Activated CD4-positive, alpha-beta memory T cell treated with anti-CD3 and anti-CD28 coated beads for 36 hours (primary cell): Measurements from ENCODE around the gene RAB18. TPM values are rescaled to one million over a fixed set of nuclear protein-coding genes. Genes with fewer than 3 reads are reported as not detected.

Source experiments
- CTCF ChIA-PET: fragments of 350-600 bp; sonication (Branson Sonifier 250); formaldehyde crosslinking; loops from one replicate; lab custom pipeline; 2021; ENCODE audit warnings: antibody characterized with exemption, inconsistent platforms; lab: Charles Lee
- POLR2A ChIA-PET: fragments of 350-600 bp; sonication (Branson Sonifier 250); formaldehyde crosslinking; loops from one replicate; lab custom pipeline; 2021; ENCODE audit warnings: antibody characterized with exemption; lab: Charles Lee
- DNase-seq: peaks from one replicate; pipeline ENCODE4 v3.0.0-alpha.2; 2020
- H3K27ac Mint-ChIP-seq: one replicate; pipeline ENCODE4 v1.8.0; 2021; ENCODE audit warnings: mixed read lengths
- H3K27me3 Mint-ChIP-seq: one replicate; pipeline ENCODE4 v1.8.0; 2021; ENCODE audit warnings: mixed read lengths
- H3K36me3 Mint-ChIP-seq: one replicate; pipeline ENCODE4 v1.8.0; 2021; ENCODE audit warnings: mixed read lengths
- H3K4me1 Mint-ChIP-seq: one replicate; pipeline ENCODE4 v1.8.0; 2021; ENCODE audit warnings: low read depth, mixed read lengths
- H3K4me3 Mint-ChIP-seq: one replicate; pipeline ENCODE4 v1.8.0; 2021; ENCODE audit warnings: mild to moderate bottlenecking, mixed read lengths
- H3K9me3 Mint-ChIP-seq: one replicate; pipeline ENCODE4 v1.8.0; 2021; ENCODE audit warnings: mixed read lengths
- intact Hi-C: fragments of 100-400 bp; cut with micrococcal nuclease; formaldehyde crosslinking; loops from one replicate; pipeline ENCODE4 v1.15.1; 2023
- total RNA-seq, 2 experiments: library from RNA; stranded (reverse); gene quantifications; one replicate each; pipeline ENCODE4 v1.2.3, GENCODE V29; 2021

The RAB18 gene
- total RNA-seq, 2 experiments from 2014 or later = 51.7 to 54.0 TPM

DNA sequence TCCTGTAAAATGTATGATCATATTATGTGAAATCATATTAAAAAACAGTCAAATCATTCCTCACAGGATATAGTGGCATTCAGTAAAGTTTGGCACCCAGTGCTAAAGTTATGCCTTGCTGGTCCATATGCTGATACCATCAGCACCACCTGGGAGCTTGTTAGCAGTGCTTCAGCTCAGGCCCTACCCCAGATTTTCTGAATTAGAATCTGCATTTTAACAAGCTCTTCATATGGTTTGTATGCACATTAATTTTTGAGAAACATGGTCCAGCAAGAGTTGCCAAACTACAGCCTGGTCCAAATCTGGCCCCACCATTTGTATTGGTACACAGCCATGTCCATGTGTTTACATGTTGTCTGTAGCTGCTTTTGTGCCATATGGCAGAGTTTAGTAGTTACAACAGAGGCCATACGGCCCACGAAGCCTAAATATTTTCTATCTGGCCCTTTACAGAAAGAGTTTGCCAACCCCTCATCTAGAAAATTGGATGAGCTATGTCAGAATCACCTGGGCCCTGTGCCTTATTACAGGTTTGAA, 30.1 kb downstream of the RAB18 start:
- Mint-ChIP-seq H3K9me3 (no peaks in the 10 kb centered on the region), H3K4me3 (no peak overlapping the region), H3K27ac (no peak overlapping the region), H3K27me3 (no peaks in the 10 kb centered on the region), H3K36me3 (peaks cover 19% of the 10 kb centered on the region), H3K4me1 (peaks cover 25% of the 10 kb centered on the region)
- ChIA-PET POLR2A (no interaction called here), CTCF (no interaction called here)
- intact Hi-C loops = loop anchor here (5.0 kb wide), 1 partner anchor 683 kb away; no protein-coding TSS in a partner anchor
- DNase-seq = no peak

DNA sequence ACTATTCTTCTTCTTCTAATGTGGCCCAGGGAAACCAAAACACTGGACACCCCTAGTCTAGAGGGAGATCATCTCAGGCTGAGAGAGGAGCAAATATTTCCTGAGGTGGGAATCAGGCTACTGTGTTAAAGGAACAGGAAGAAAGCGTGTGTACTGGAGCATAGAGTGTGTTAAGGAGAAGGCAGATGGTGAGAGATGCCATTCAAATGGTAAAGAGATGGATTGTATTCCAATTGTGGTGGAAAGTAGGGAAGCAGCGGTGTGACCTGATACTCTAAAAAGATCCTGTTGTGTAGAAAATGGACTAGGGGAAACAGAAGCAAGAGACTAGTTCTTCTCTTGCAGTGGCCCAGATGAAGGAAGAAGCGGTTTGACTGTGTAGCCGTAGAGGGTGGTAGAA, 31.2 kb downstream of the RAB18 start:
- intact Hi-C loops = no loop called here
- peaks cover 14% of the 10 kb centered on the region for H3K4me1 Mint-ChIP-seq
- H3K27ac Mint-ChIP-seq = no peak overlapping the region
- H3K36me3 Mint-ChIP-seq = peaks cover 19% of the 10 kb centered on the region
- no peak for DNase-seq
- H3K9me3 Mint-ChIP-seq = no peaks in the 10 kb centered on the region
- H3K4me3 Mint-ChIP-seq = no peak overlapping the region
- H3K27me3 Mint-ChIP-seq = no peaks in the 10 kb centered on the region
- POLR2A ChIA-PET = no interaction called here
- CTCF ChIA-PET = no interaction called here

DNA sequence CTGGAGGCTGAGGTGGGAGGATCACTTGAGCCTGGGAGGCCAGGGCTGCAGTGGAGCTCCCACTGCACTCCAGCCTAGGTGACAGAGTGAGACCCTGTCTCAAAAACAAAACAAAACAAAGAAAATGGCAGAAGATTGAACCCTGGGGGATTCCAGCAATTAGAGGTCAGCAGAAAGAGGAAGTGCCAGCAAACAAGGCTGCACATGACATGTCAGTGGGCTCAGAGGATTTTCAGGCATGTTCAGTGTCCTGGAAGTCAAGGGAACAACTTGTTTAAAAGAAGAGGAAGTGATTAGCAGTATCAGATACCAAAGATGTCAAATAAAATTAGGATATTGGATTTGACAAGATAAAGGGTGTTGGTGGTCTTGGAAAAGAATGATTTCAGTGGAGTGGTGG, 32.3 kb downstream of the RAB18 start:
- Mint-ChIP-seq H3K27me3 (no peaks in the 10 kb centered on the region), H3K4me3 (no peak overlapping the region), H3K27ac (no peak overlapping the region), H3K9me3 (no peaks in the 10 kb centered on the region), H3K4me1 (peaks cover 13% of the 10 kb centered on the region), H3K36me3 (peaks cover 20% of the 10 kb centered on the region)
- POLR2A ChIA-PET = no interaction called here
- CTCF ChIA-PET = no interaction called here
- intact Hi-C loops = no loop called here
- DNase-seq = no peak

DNA sequence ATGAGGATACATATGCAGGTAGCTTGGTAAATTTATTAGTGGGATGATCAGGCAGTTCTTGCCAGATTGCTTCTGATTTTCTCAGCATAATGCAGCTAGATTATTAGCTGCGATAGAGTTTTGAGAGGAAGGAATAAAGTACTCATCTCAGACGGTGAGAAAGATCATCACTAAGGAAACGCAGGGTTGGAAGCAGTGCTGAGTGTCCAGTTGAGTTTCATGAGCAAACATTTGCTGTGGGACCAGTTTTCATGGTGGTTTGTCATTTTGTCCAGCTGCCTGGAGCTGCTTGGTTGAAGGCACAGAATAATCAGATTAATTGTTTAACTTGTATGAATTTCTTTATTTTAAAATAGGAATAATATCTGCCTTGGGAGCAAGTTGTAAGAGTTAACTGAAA, 33.1 kb downstream of the RAB18 start:
- intact Hi-C loops = no loop called here
- POLR2A ChIA-PET = interaction anchor here (0.7 kb wide), 1 partner anchor 883 kb away, joined by 3 read pairs; no protein-coding TSS in a partner anchor
- H3K27ac Mint-ChIP-seq = no peak overlapping the region

DNA sequence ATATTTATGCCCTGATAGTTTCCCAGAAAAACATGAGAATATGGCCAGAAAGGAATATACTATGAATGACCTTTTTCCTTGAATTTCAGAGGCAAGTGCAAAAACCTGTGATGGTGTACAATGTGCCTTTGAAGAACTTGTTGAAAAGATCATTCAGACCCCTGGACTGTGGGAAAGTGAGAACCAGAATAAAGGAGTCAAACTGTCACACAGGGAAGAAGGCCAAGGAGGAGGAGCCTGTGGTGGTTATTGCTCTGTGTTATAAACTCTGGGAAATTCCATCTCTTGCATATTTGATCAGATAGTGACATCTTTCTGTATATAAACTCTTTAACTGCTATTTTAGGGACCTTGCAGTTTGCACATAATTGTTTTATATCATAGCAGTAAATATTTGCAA, 33.7 kb downstream of the RAB18 start:
- CTCF ChIA-PET = interaction anchor here (0.9 kb wide), 1 partner anchor 11 kb away, joined by 3 read pairs; no protein-coding TSS in a partner anchor

More for the DNA sequence above, 33.1 kb downstream of the RAB18 start:
- H3K27me3 Mint-ChIP-seq = no peaks in the 10 kb centered on the region
- DNase-seq = no peak
- peaks cover 16% of the 10 kb centered on the region for H3K4me1 Mint-ChIP-seq
- CTCF ChIA-PET = interaction anchor here (0.9 kb wide), 1 partner anchor 12 kb away, joined by 3 read pairs; no protein-coding TSS in a partner anchor
- no peak overlapping the region for H3K4me3 Mint-ChIP-seq
- no peaks in the 10 kb centered on the region for H3K9me3 Mint-ChIP-seq
- H3K36me3 Mint-ChIP-seq = peaks cover 18% of the 10 kb centered on the region

DNA sequence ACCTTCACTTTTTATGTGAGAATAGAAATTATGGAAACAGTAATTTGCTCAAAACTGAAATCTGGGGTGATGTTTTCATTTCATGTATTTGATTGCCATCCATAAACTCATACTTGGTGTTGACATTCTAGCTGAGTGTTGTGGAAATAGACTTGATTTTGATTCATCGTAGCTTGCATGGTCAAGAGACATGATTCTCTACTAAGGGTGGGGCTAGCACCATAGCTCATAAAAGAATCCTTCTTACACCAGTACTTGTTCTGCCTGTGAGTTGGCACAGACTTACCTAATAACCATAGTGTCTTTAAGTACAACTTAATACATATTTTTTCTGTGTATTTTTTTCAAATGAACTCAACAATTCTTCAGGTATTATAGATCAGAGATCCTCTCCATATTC, 36.6 kb downstream of the RAB18 start:
- Mint-ChIP-seq H3K9me3 (no peaks in the 10 kb centered on the region), H3K27me3 (no peaks in the 10 kb centered on the region), H3K4me1 (peaks cover 16% of the 10 kb centered on the region), H3K4me3 (no peak overlapping the region), H3K27ac (no peak overlapping the region), H3K36me3 (peaks cover 9% of the 10 kb centered on the region)
- intact Hi-C loops = no loop called here
- POLR2A ChIA-PET = interaction anchor here (0.6 kb wide), 1 partner anchor 610 kb away, joined by 3 read pairs; no protein-coding TSS in a partner anchor
- CTCF ChIA-PET = interaction anchor here (0.6 to 1.4 kb wide), 3 partner anchors 17 to 317 kb away, joined by 3 read pairs; no protein-coding TSS in a partner anchor
- DNase-seq = no peak

More for the DNA sequence above, 33.7 kb downstream of the RAB18 start:
- Mint-ChIP-seq H3K27ac (no peak overlapping the region), H3K36me3 (peaks cover 18% of the 10 kb centered on the region), H3K4me3 (no peak overlapping the region), H3K9me3 (no peaks in the 10 kb centered on the region), H3K27me3 (no peaks in the 10 kb centered on the region), H3K4me1 (peaks cover 16% of the 10 kb centered on the region)
- intact Hi-C loops = no loop called here
- POLR2A ChIA-PET = interaction anchor here (0.7 kb wide), 1 partner anchor 884 kb away, joined by 3 read pairs; no protein-coding TSS in a partner anchor
- no peak for DNase-seq

DNA sequence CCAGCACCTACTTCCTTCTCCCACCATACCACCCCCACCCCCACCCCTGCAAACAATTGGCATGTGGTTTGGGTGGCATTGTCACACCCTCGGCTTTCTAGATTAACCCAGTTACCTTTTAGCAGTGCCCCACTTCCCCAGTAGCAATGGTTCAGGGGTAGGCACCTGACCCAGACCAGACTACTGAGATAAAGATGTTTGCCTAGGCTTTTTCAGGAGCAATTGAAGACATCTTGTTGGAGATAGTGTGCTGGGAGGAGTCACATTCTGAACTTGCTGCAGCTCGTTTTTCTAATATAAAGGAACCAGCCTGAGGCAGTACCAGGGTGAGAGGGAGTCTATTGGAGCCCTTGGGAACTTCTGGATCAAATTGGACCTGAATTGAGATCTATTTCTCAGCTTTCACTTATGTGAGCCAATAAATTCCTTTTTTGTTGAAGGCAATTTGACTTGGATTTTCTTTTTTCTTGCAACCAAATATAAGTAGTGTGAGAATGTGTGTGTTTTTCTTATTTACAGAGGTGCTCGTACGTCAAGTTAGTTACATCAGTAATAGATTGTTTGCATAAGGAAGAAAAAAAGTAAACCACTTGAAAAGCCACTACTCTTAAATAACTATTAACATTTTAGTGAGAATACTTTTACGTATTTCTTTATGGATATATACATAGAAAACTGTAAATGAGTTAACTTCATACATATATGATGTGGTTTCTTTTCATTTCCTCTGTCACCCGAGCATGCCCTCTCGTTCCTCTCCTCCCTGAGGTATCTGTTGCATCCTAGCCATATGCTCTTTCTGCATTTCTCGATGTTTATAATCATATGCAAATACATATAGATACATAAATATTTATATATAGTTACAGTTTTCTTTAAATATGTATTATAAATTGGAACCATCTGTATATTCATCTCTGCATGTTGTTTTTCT, 38.0 kb downstream of the RAB18 start:
- H3K36me3 Mint-ChIP-seq = peaks cover 9% of the 10 kb centered on the region
- no peak overlapping the region for H3K4me3 Mint-ChIP-seq
- intact Hi-C loops = no loop called here
- no peak for DNase-seq
- H3K27ac Mint-ChIP-seq = peak overlapping the region; percentile 38
- no peaks in the 10 kb centered on the region for H3K27me3 Mint-ChIP-seq
- peaks cover 16% of the 10 kb centered on the region for H3K4me1 Mint-ChIP-seq
- no peaks in the 10 kb centered on the region for H3K9me3 Mint-ChIP-seq
- ChIA-PET POLR2A (interaction anchor here (0.7 kb wide), 1 partner anchor 8 kb away, joined by 6 read pairs; no protein-coding TSS in a partner anchor), CTCF (interaction anchor here (1.1 kb wide), 1 partner anchor 318 kb away, joined by 3 read pairs; no protein-coding TSS in a partner anchor)

DNA sequence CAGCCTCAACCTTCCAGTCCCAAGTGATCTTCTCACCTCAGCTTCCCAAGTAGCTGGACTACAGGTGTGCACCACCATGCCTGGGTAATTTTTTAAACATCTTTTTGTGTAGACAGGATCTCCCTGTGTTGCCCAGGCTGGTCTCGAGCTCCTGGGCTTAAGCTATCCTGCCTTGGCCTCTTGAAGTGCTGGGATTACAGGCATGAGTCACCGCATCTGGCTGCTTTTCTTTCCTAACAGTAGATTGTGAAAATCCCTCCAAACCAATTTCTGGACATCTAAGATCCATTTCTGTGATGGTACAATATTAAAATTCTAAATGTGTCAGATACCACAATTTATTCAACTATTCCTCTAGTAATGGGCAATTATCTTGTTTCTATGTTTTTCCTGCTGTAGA, 38.7 kb downstream of the RAB18 start:
- DNase-seq = no peak
- H3K4me3 Mint-ChIP-seq = no peak overlapping the region
- ChIA-PET POLR2A (no interaction called here), CTCF (no interaction called here)
- H3K27ac Mint-ChIP-seq = no peak overlapping the region
- H3K4me1 Mint-ChIP-seq = peaks cover 13% of the 10 kb centered on the region
- intact Hi-C loops = no loop called here
- no peaks in the 10 kb centered on the region for H3K9me3 Mint-ChIP-seq
- H3K27me3 Mint-ChIP-seq = no peaks in the 10 kb centered on the region
- H3K36me3 Mint-ChIP-seq = peaks cover 14% of the 10 kb centered on the region

DNA sequence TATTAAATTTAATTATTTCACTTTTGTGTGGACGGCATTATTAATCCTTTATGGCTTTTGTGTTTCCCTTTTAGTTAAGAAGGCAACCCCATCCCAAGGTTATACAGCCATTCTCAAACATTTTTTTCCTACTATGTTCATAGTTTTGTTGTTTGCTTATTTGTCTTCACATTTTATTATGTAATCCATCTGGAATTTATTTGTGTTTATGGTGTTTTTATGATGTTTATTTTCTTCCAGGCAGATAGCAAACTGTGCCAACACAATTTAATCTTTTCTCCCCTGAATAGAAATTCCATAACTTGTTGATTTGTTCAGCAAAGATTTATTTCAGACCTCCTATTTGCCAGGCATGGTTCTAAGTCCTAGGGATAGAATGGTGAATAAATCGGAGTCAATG, 42.9 kb downstream of the RAB18 start:
- Mint-ChIP-seq H3K4me1 (peaks cover 1% of the 10 kb centered on the region), H3K36me3 (peaks cover 10% of the 10 kb centered on the region), H3K27me3 (no peaks in the 10 kb centered on the region), H3K9me3 (no peaks in the 10 kb centered on the region), H3K27ac (no peak overlapping the region), H3K4me3 (no peak overlapping the region)
- POLR2A ChIA-PET = no interaction called here
- DNase-seq = no peak
- CTCF ChIA-PET = no interaction called here
- intact Hi-C loops = no loop called here

DNA sequence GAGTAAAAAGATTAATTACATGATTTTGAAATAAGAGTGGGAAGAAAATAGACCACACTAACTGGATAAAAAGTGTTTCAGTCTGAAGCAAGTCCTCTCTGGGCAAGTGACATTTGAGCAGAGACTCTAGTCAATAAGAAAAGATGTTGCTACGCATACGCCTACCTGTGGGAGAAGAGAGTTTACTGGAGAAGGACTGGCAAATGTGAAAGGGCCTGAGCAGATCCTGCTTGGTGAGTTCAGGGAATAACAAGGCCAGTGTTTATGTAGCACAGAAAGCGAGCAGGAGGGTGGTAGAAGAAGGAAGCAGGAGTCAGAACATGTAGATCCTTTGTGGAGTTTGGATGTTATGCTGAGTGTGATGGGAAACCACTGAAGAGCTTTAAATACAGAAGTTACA, 43.4 kb downstream of the RAB18 start:
- H3K36me3 Mint-ChIP-seq = peaks cover 10% of the 10 kb centered on the region
- POLR2A ChIA-PET = no interaction called here
- H3K9me3 Mint-ChIP-seq = no peaks in the 10 kb centered on the region
- no peaks in the 10 kb centered on the region for H3K4me1 Mint-ChIP-seq
- intact Hi-C loops = no loop called here
- H3K4me3 Mint-ChIP-seq = no peak overlapping the region
- no peak for DNase-seq
- no peaks in the 10 kb centered on the region for H3K27me3 Mint-ChIP-seq
- CTCF ChIA-PET = no interaction called here
- no peak overlapping the region for H3K27ac Mint-ChIP-seq

DNA sequence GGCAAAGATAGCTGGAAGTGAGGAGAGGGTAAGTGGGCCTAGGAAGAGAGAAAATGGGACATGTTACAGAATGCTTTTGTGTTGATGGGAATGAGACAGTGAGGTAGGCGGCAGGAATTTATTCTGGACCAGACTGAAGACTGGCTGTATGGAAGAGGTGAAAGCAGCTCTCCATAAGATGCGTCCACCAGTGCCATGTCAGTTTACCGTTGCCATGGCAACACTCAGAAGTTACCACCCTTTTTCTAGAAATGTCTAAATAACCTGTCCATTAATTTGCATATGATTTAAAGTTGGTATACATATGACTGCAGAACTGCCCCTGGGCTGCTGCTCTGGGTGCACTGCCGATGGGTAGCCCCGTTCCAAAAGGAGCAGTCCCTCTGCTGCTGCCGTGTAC, 46.7 kb downstream of the RAB18 start:
- H3K4me3 Mint-ChIP-seq = no peak overlapping the region
- CTCF ChIA-PET = no interaction called here
- no peaks in the 10 kb centered on the region for H3K27me3 Mint-ChIP-seq
- POLR2A ChIA-PET = interaction anchor here (0.5 kb wide), 1 partner anchor 9 kb away, joined by 6 read pairs; no protein-coding TSS in a partner anchor
- H3K36me3 Mint-ChIP-seq = peaks cover 8% of the 10 kb centered on the region
- DNase-seq = no peak
- H3K27ac Mint-ChIP-seq = no peak overlapping the region
- intact Hi-C loops = no loop called here
- H3K9me3 Mint-ChIP-seq = no peaks in the 10 kb centered on the region
- no peaks in the 10 kb centered on the region for H3K4me1 Mint-ChIP-seq

DNA sequence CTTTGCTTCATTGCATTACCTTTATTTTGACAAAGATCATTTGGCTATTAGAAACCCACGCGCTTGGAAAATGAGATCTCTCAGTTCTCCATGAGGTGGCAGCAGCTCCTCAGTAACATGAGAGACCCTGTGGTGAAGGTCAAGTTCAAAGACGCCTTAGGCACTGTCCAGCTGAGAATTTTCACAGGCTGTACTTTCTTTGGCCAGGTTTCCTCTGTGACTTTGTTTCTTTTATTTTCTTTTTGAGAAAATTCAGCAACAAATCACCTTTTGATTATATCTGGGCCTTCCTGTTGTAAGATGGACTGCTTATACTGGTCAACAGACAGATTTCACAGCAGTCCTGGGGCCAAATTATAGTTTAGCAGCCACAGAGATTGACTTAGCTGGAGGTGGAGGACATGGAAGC, 54.5 kb downstream of the RAB18 start:
- ChIA-PET CTCF (interaction anchor here (0.9 to 2.0 kb wide), 5 partner anchors 8 to 683 kb away, joined by 3 to 11 read pairs (median 4); no protein-coding TSS in a partner anchor), POLR2A (no interaction called here)
- intact Hi-C loops = loop anchor here (1.0 to 2.0 kb wide), 2 partner anchors 98 to 620 kb away; no protein-coding TSS in a partner anchor
- no peaks in the 10 kb centered on the region for H3K9me3 Mint-ChIP-seq
- H3K36me3 Mint-ChIP-seq = no peaks in the 10 kb centered on the region
- peak; percentile 42 for DNase-seq
- H3K4me1 Mint-ChIP-seq = no peaks in the 10 kb centered on the region
- H3K27me3 Mint-ChIP-seq = no peaks in the 10 kb centered on the region
- H3K4me3 Mint-ChIP-seq = no peak overlapping the region
- no peak overlapping the region for H3K27ac Mint-ChIP-seq
